ENCODE results near the gene SARDH.
A peak's percentile ranks its signal among the peaks of the same experiment; 100 is the strongest.
"Not testable (repeated sequence)": the region's sequence is repeated elsewhere in the genome, so short reads cannot be mapped to it uniquely, and the experiment has no call there.

SARDH gene

GRCh38 chr9:133754688-133755227 lies 16.6 kb upstream of the SARDH start:
- no peak for DNase-seq

GRCh38 chr9:133754187-133754586 lies 16.0 kb upstream of the SARDH start:
- DNase-seq, result no peak

- DNase-seq, result no peak
These were observed 14.7 kb upstream of the SARDH start for GRCh38 chr9:133752739-133753446.

- no peak for DNase-seq
These were observed 13.0 kb upstream of the SARDH start for GRCh38 chr9:133750982-133751649.

GRCh38 chr9:133747309-133747708 lies 9.2 kb upstream of the SARDH start:
- no peak for DNase-seq

- not testable (repeated sequence) for DNase-seq
These were observed 6.4 kb upstream of the SARDH start for GRCh38 chr9:133744528-133744927.

GRCh38 chr9:133742849-133743444 lies 4.8 kb upstream of the SARDH start:
- peak; percentile 77 for DNase-seq

- no peak for DNase-seq
These were observed 4.1 kb upstream of the SARDH start for GRCh38 chr9:133742251-133742650.

GRCh38 chr9:133741716-133742115 lies 3.6 kb upstream of the SARDH start:
- no peak for DNase-seq

GRCh38 chr9:133740911-133741310 lies 2.8 kb upstream of the SARDH start:
- DNase-seq, result no peak

GRCh38 chr9:133739408-133740280 lies 1.5 kb upstream of the SARDH start:
- no peak for DNase-seq

GRCh38 chr9:133738640-133739225 lies 581 bp upstream of the SARDH start:
- no peak for DNase-seq

GRCh38 chr9:133737071-133737773 lies 930 bp downstream of the SARDH start:
- DNase-seq, result no peak

- DNase-seq, result no peak
These were observed 2.2 kb downstream of the SARDH start for GRCh38 chr9:133735931-133736330.

GRCh38 chr9:133735415-133735775 lies 2.8 kb downstream of the SARDH start:
- DNase-seq, result no peak

- no peak for DNase-seq
These were observed 3.4 kb downstream of the SARDH start for GRCh38 chr9:133734590-133735414.

GRCh38 chr9:133733796-133734533 lies 4.2 kb downstream of the SARDH start:
- no peak for DNase-seq

GRCh38 chr9:133733421-133733795 lies 4.7 kb downstream of the SARDH start:
- DNase-seq, result no peak

GRCh38 chr9:133732639-133733408 lies 5.3 kb downstream of the SARDH start:
- no peak for DNase-seq

Measured in stimulated activated CD4-positive, alpha-beta T cell treated with anti-CD3 and anti-CD28 coated beads, Interleukin-4, amount 100 ng/mL, for 1 hour (primary cell).